HepG2 (cell line): Measurements from ENCODE around the gene WNT2B.

Experiments
- CEBPB ChIP-seq: IDR thresholded peaks from 2 replicates; pipeline ENCODE4 v1.6.1; 2011; ENCODE audit warnings: low read depth, low read length, improper control_type of control experiment, borderline replicate concordance
- CREB1 ChIP-seq, 2 experiments: fragments of 450-650 bp in 1 of 2; IDR thresholded peaks; 2 replicates each; pipeline ENCODE4 v1.6.1; 2016 to 2017; ENCODE audit warnings: control low read depth in 1 of 2, mild to moderate bottlenecking in 1 of 2, missing compliant biosample characterization in 1 of 2, missing genetic modification characterization in 1 of 2
- EP300 ChIP-seq, 3 experiments: sonication (generic) in 1 of 3; formaldehyde crosslinking in 1 of 3; IDR thresholded peaks; 2 replicates each; pipeline versions ENCODE4 v1.5.1 to v1.6.1; 2011 to 2020; ENCODE audit warnings: low read depth in 2 of 3, low read length in 2 of 3, borderline replicate concordance in 1 of 3, improper control_type of control experiment in 1 of 3, mild to moderate bottlenecking in 1 of 3, missing genetic modification reagents in 1 of 3, moderate library complexity in 1 of 3
- NR2F2 ChIP-seq: IDR thresholded peaks from 2 replicates; pipeline ENCODE4 v1.6.1; 2012; ENCODE audit warnings: low read depth, inconsistent platforms, borderline replicate concordance
- POLR2A ChIP-seq, 2 experiments: IDR thresholded peaks; 2 replicates each; pipeline ENCODE4 v1.6.1; 2011; ENCODE audit warnings: low read depth in 2 of 2, low read length in 2 of 2, mild to moderate bottlenecking in 1 of 2, moderate library complexity in 1 of 2; ENCODE audit not compliant: insufficient read depth in 1 of 2
- TFAP4 ChIP-seq: sonication (generic); IDR thresholded peaks from 2 replicates; pipeline ENCODE4 v1.6.1; 2016; ENCODE audit warnings: low read depth, borderline replicate concordance
- TF ChIP-seq, protein P1 (sequence below): sonication (generic); formaldehyde crosslinking; IDR thresholded peaks from 2 replicates; pipeline ENCODE4 v1.4.0; 2020; ENCODE audit warnings: missing genetic modification reagents

DNA sequence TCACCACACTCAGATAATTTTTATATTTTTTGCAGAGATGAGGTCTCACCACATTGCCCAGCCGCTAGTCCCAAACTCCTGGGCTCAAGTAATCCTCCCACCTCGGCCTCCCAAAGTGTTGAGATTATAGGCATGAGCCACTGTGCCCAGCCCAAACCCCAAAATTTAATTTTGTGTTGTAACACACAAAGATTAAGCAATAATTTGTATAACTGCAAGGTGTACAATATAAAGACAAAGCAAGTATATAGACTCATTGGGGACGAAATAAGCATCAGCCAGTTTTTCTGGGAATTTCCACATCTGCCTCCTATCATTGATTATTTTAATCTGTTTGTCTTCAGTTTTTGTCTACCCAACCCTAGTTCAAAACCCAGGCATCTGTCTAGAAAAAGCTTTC is 67.5 kb downstream of the WNT2B start:
- TF ChIP-seq TFAP4 = no peak
- no peak for TF ChIP-seq CREB1 (IDR thresholded peaks at IDR 0.05)
- no peak for TF ChIP-seq CREB1 (CRISPR knock-in tag; IDR thresholded peaks at IDR 0.05)
- TF ChIP-seq EP300 (IDR thresholded peaks at IDR 0.05; ENCODE audit: low read depth in 2 of 2, low read length in 2 of 2) = no peak
- no peak for TF ChIP-seq EP300 (CRISPR knock-in tag; IDR thresholded peaks at IDR 0.05; ENCODE audit: borderline replicate concordance)
- TF ChIP-seq, protein P1, sequence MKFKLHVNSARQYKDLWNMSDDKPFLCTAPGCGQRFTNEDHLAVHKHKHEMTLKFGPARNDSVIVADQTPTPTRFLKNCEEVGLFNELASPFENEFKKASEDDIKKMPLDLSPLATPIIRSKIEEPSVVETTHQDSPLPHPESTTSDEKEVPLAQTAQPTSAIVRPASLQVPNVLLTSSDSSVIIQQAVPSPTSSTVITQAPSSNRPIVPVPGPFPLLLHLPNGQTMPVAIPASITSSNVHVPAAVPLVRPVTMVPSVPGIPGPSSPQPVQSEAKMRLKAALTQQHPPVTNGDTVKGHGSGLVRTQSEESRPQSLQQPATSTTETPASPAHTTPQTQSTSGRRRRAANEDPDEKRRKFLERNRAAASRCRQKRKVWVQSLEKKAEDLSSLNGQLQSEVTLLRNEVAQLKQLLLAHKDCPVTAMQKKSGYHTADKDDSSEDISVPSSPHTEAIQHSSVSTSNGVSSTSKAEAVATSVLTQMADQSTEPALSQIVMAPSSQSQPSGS = no peak
- no peak for TF ChIP-seq POLR2A (IDR thresholded peaks at IDR 0.05; ENCODE audit: insufficient read depth in 1 of 2, low read depth in 2 of 2, low read length in 2 of 2)
- no peak for TF ChIP-seq NR2F2
- TF ChIP-seq CEBPB = no peak
